D721Med (cell line): Measurements from ENCODE around the gene KRT76.

Experiments used
- DNase-seq: peaks from one replicate; pipeline ENCODE4 v3.0.0; 2011; ENCODE audit warnings: low spot score; ENCODE audit not compliant: insufficient read length
- FAIRE-seq: peaks from 2 replicates; lab custom pipeline; 2011; peaks lifted over from hg19 to GRCh38; lab: Jason Lieb, UNC
- CTCF ChIP-seq: IDR thresholded peaks from 2 replicates; pipeline ENCODE4 v1.5.1; 2012; ENCODE audit warnings: mild to moderate bottlenecking, control low read depth; ENCODE audit not compliant: insufficient read depth; ENCODE audit errors: missing control alignments

The KRT76 gene

GRCh38 chr12:52807544-52808470 lies 30.7 kb upstream of the KRT76 start:
- DNase-seq, result no peak
- no peak for TF ChIP-seq CTCF
- no peak for FAIRE-seq

- FAIRE-seq (no peak), DNase-seq (no peak)
- no peak for TF ChIP-seq CTCF
Observed at GRCh38 chr12:52806821-52807543, 29.8 kb upstream of the KRT76 start.

GRCh38 chr12:52806169-52806811 lies 29.1 kb upstream of the KRT76 start:
- FAIRE-seq, result no peak
- no peak for TF ChIP-seq CTCF
- DNase-seq, result no peak

GRCh38 chr12:52805739-52806138 lies 28.6 kb upstream of the KRT76 start:
- no peak for TF ChIP-seq CTCF
- FAIRE-seq, result no peak
- no peak for DNase-seq

- TF ChIP-seq CTCF, result no peak
- no peak for DNase-seq
- FAIRE-seq, result no peak
Observed at GRCh38 chr12:52805000-52805399, 27.9 kb upstream of the KRT76 start.

- TF ChIP-seq CTCF, result no peak
- no peak for DNase-seq
- no peak for FAIRE-seq
Observed at GRCh38 chr12:52802442-52802841, 25.3 kb upstream of the KRT76 start.
